Mesenchymal stem cell (in vitro differentiated cells and primary cell): ENCODE data around the gene PACC1. TPM values are rescaled to one million over a fixed set of nuclear protein-coding genes. Genes with fewer than 3 reads are reported as not detected.
A peak's percentile ranks its signal among the peaks of the same experiment; 100 is the strongest.

ENCODE experiments used
- DNase-seq: peaks from one replicate; pipeline ENCODE4 v3.0.0-alpha.2; 2013
- H2AFZ ChIP-seq: one replicate; pipeline ENCODE4 v1.6.1; 2013; ENCODE audit warnings: low read depth, mild to moderate bottlenecking, control low read depth, inconsistent platforms, low read length, moderate library complexity
- H2AK5ac ChIP-seq: 2 replicates; pipeline ENCODE4 v1.6.1; 2013; ENCODE audit warnings: low read length, moderate library complexity, mild to moderate bottlenecking, inconsistent platforms; ENCODE audit not compliant: severe bottlenecking
- H2BK120ac ChIP-seq: one replicate; pipeline ENCODE4 v1.6.1; 2013; ENCODE audit warnings: low read depth, mild to moderate bottlenecking, inconsistent platforms, low read length, moderate library complexity
- H2BK12ac ChIP-seq, 2 experiments: one replicate each; pipeline ENCODE4 v1.6.1; 2013; ENCODE audit warnings: inconsistent platforms in 2 of 2, low read length in 2 of 2, mild to moderate bottlenecking in 2 of 2, moderate library complexity in 2 of 2, control low read depth in 1 of 2
- H2BK15ac ChIP-seq: one replicate; pipeline ENCODE4 v1.6.1; 2013; ENCODE audit warnings: mild to moderate bottlenecking, low read depth, inconsistent platforms; ENCODE audit not compliant: poor library complexity, severe bottlenecking
- H2BK5ac ChIP-seq: 2 replicates; pipeline ENCODE4 v1.6.1; 2013; ENCODE audit warnings: low read depth, mild to moderate bottlenecking, low read length, control low read depth, inconsistent platforms; ENCODE audit not compliant: poor library complexity, severe bottlenecking
- H3K14ac ChIP-seq, 2 experiments: one replicate each; pipeline ENCODE4 v1.6.1; 2013; ENCODE audit warnings: inconsistent platforms in 2 of 2, low read length in 2 of 2, control low read depth in 1 of 2, mild to moderate bottlenecking in 1 of 2, moderate library complexity in 1 of 2
- H3K18ac ChIP-seq, 2 experiments: one replicate each; pipeline ENCODE4 v1.6.1; 2013; ENCODE audit warnings: inconsistent platforms in 2 of 2, low read length in 2 of 2, control low read depth in 1 of 2, low read depth in 1 of 2, mild to moderate bottlenecking in 1 of 2
- H3K23ac ChIP-seq, 2 experiments: one replicate each; pipeline ENCODE4 v1.6.1; 2013; ENCODE audit warnings: inconsistent platforms in 2 of 2, low read length in 2 of 2, mild to moderate bottlenecking in 2 of 2, moderate library complexity in 2 of 2, control low read depth in 1 of 2
- H3K27ac ChIP-seq: 2 replicates; pipeline ENCODE4 v1.5.1; 2013; ENCODE audit warnings: mild to moderate bottlenecking, moderate library complexity, low read length, control low read depth, inconsistent platforms; ENCODE audit not compliant: poor library complexity, severe bottlenecking
- H3K27me3 ChIP-seq, 2 experiments: 2 replicates each; pipeline versions ENCODE4 v1.6.1 to v1.7.0; 2013; ENCODE audit warnings: low read length in 2 of 2, mild to moderate bottlenecking in 2 of 2, moderate library complexity in 2 of 2, control low read depth in 1 of 2, inconsistent platforms in 1 of 2; ENCODE audit not compliant: control insufficient read depth in 1 of 2, insufficient read depth in 1 of 2
- H3K36me3 ChIP-seq, 2 experiments: 2 replicates each; pipeline versions ENCODE4 v1.6.1 to v1.7.0; 2013; ENCODE audit warnings: low read length in 2 of 2, control low read depth in 1 of 2, inconsistent platforms in 1 of 2, low read depth in 1 of 2, mild to moderate bottlenecking in 1 of 2; ENCODE audit not compliant: insufficient read depth in 2 of 2, control insufficient read depth in 1 of 2
- H3K4ac ChIP-seq, 2 experiments: one replicate each; pipeline ENCODE4 v1.6.1; 2013; ENCODE audit warnings: inconsistent platforms in 2 of 2, low read length in 2 of 2, mild to moderate bottlenecking in 2 of 2, moderate library complexity in 2 of 2, control low read depth in 1 of 2, low read depth in 1 of 2
- H3K4me1 ChIP-seq: 2 replicates; pipeline ENCODE4 v1.6.1; 2013; ENCODE audit warnings: low read depth, low read length, control low read depth; ENCODE audit not compliant: control insufficient read depth, insufficient read depth
- H3K4me2 ChIP-seq: 2 replicates; pipeline ENCODE4 v1.6.1; 2013; ENCODE audit warnings: low read length, mild to moderate bottlenecking, inconsistent platforms; ENCODE audit not compliant: poor library complexity, severe bottlenecking
- H3K4me3 ChIP-seq, 2 experiments: 2 replicates each; pipeline versions ENCODE4 v1.5.1 to v1.7.0; 2013; ENCODE audit warnings: low read length in 2 of 2, mild to moderate bottlenecking in 2 of 2, control low read depth in 1 of 2, low read depth in 1 of 2; ENCODE audit not compliant: insufficient read depth in 1 of 2
- H3K79me1 ChIP-seq: replicated peaks from 2 replicates; pipeline ENCODE4 v1.6.1; 2013; ENCODE audit warnings: mild to moderate bottlenecking, control low read depth, low read length, inconsistent platforms; ENCODE audit not compliant: poor library complexity, severe bottlenecking
- H3K9ac ChIP-seq: 2 replicates; pipeline ENCODE4 v1.7.0; 2013; ENCODE audit warnings: mild to moderate bottlenecking, low read length, moderate library complexity
- H3K9me3 ChIP-seq: 2 replicates; pipeline ENCODE4 v1.7.0; 2013; ENCODE audit warnings: mild to moderate bottlenecking, low read length; ENCODE audit not compliant: control insufficient read depth
- H4K8ac ChIP-seq: one replicate; pipeline ENCODE4 v1.6.1; 2013; ENCODE audit warnings: inconsistent platforms, mild to moderate bottlenecking, low read length, moderate library complexity
- H4K91ac ChIP-seq: one replicate; pipeline ENCODE4 v1.6.1; 2013; ENCODE audit warnings: mild to moderate bottlenecking, low read length, inconsistent platforms
- WGBS: methylation state at CpG from one replicate; pipeline ENCODE4 v1.1.7; 2013; ENCODE audit warnings: mixed read lengths; 5-methylcytosine and 5-hydroxymethylcytosine counted together
- polyA plus RNA-seq, 2 experiments: library from polyadenylated mRNA; stranded (reverse); fragments of 200-250 nt; gene quantifications; one replicate each; pipeline ENCODE4 v1.2.3, GENCODE V29; 2013

Gene PACC1
- 5.6 TPM for polyA plus RNA-seq (2013, experiment 1 of 2)
- 5.9 TPM for polyA plus RNA-seq (2013, experiment 2 of 2)

DNA sequence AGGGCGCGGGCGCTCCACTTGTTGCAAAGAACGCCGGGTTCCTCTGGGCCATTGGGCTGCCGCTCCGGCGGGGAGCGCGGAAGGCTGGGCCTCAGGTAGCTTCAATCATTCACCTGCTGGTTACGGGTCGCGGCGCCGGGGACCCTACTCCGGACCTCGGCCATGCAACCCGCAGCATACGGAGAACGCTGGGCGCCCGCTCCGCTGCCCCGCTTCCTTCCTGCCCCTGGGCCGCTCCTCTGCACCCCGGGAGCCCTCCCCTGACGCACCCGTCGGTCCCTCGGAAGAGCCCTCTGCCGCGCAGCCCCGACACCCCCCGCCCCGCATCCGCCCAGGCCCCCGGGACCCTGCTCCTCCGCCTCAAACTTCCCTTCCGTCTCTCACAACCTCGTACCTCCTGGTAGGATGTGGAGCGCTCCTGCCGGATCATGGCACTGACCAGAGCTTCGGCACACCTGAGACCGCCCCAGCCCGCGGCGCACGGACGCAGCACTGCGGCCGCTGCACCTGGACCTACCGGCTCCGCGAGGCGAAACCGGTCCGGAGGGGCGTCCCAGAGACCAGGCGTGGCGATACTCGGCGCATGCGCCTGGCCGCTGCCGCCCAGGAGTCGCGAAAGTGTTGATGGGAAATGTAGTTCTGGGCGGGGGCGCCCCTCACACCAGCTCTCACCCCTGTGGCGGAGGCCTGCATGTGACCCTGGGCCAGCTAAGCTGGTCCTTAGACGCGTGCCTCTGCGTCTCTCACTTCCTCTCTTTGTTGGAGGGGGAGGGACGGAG lies at the start of gene PACC1:
PACC1 (minus strand) TSS at position 559 of the 779 bp plus-strand sequence; CDS start at position 430, 129 bp downstream.
- DNase-seq: peak; percentile 92
- Histone ChIP-seq H3K27ac (no peak within 1 kb of the TSS), H3K23ac (peak within 1 kb of the TSS in 1 of 2 experiments; percentile 77), H3K36me3 (peaks cover 9 to 19% of the 10 kb centered on the region in 2 experiments), H3K18ac (peak within 1 kb of the TSS; percentile 58 to 82), H2AFZ (peak within 1 kb of the TSS; percentile 93), H4K8ac (peak within 1 kb of the TSS; percentile 33), H3K27me3 (no peaks in the 10 kb centered on the region), H3K4me1 (peaks cover 7% of the 10 kb centered on the region), H2BK120ac (no peak within 1 kb of the TSS), H4K91ac (peak within 1 kb of the TSS; percentile 15), H2AK5ac (no peak within 1 kb of the TSS), H2BK5ac (no peak within 1 kb of the TSS), H3K4ac (peak within 1 kb of the TSS; percentile 63 to 66), H3K14ac (peak within 1 kb of the TSS in 1 of 2 experiments; percentile 53), H3K79me1 (peaks cover 25% of the 10 kb centered on the region), H3K4me3 (peak within 1 kb of the TSS; percentile 93 to 96), H3K4me2 (peak within 1 kb of the TSS; percentile 74), H2BK12ac (peak within 1 kb of the TSS in 1 of 2 experiments; percentile 37), H3K9ac (peak within 1 kb of the TSS; percentile 77), H3K9me3 (no peaks in the 10 kb centered on the region), H2BK15ac (no peak within 1 kb of the TSS)
- WGBS: under 1% methylated on average over 74 of the region's 74 CpGs

DNA sequence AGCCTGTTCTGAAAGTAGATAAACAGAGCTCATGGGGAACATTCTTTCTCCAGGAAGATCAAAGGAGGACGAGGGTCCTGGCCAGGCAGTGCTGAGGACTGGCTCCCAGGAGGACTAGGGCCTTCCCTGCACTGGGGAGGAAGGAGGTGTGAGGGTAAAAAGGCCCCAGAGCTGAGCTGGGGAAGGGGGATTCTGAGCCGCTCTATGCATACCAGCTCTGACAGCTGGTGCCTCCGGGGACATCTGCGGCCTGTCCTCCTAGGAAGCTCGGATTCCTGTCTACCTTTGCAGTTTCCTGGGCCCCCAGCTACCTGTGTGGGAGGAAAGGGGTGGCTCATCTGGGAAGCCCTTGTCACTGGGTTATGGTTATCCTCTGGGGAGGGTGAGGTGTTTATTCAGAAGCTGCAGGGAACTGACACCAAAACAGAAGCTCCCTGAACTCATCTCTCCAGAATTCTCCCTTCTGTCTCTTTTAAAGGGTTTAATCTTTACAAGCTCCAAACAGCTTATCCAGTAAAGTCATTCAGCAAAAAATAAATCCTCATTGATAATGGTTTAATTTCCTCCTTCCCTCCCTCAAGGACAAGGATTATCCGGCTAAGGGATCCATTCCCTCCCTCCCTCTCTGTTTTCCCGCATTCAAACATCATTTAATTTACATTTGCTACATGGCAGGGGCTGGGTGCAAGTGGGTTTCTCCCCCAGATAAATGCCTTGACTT lies 49.0 kb upstream of the PACC1 start:
- no peak overlapping the region for H2BK5ac ChIP-seq
- H3K79me1 ChIP-seq: no peaks in the 10 kb centered on the region
- H2BK12ac ChIP-seq: no peak overlapping the region
- peaks cover 3% of the 10 kb centered on the region for H3K9me3 ChIP-seq
- H3K18ac ChIP-seq: no peak overlapping the region
- no peaks in the 10 kb centered on the region for H3K4me1 ChIP-seq
- no peak overlapping the region for H2AK5ac ChIP-seq
- H3K14ac ChIP-seq: no peak overlapping the region
- H2BK15ac ChIP-seq: no peak overlapping the region
- H4K91ac ChIP-seq: no peak overlapping the region
- H2BK120ac ChIP-seq: no peak overlapping the region
- H2AFZ ChIP-seq: no peak overlapping the region
- H3K4me2 ChIP-seq: no peak overlapping the region
- no peak overlapping the region for H3K23ac ChIP-seq
- DNase-seq: no peak
- H4K8ac ChIP-seq: no peak overlapping the region
- H3K27me3 ChIP-seq: peaks cover 8 to 10% of the 10 kb centered on the region in 2 experiments
- WGBS: 69% methylated on average over 6 of the region's 7 CpGs
- no peak overlapping the region for H3K9ac ChIP-seq
- no peak overlapping the region for H3K27ac ChIP-seq
- no peaks in the 10 kb centered on the region for H3K36me3 ChIP-seq
- H3K4me3 ChIP-seq: no peak overlapping the region
- H3K4ac ChIP-seq: no peak overlapping the region

DNA sequence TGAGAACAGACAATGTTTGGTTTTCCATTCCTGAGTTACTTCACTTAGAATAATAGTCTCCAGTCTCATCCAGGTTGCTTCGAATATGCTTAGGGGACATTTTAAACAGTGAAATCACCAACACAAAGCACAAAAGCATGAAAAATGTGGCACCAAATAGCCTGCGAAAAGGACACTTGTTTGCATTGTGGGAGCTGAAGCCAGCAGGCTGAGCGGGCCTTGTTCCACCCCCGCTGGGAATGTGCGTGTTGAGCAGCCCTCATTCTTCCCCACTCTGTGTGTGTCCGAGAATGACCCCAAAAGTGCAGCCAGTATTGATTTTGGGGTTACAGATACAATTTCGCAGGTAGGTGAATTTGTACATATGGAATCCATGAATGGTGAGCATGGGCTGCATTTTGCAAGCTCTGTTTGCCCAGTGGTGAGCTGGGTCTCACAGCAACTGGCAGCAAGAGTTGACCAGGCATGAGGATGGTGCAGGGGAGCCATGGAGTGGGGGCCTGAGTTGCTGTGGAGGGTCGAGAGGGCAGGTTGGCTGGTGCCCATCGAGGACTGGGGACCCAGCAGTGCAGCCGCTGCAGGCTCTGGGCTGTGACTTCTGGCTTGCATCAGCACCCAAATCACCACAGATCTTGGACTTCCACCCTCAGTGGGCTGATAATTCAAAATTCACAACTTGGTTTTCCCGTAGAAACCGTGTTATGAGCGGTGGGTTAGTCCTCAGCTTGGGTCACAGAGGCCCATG lies 47.4 kb upstream of the PACC1 start:
- Histone ChIP-seq H4K91ac (no peak overlapping the region), H2BK12ac (no peak overlapping the region), H2BK15ac (no peak overlapping the region), H3K4me1 (no peaks in the 10 kb centered on the region), H3K4me2 (no peak overlapping the region), H2AK5ac (no peak overlapping the region), H3K27ac (no peak overlapping the region), H4K8ac (no peak overlapping the region), H3K23ac (no peak overlapping the region), H3K9ac (no peak overlapping the region), H3K18ac (no peak overlapping the region), H3K36me3 (no peaks in the 10 kb centered on the region), H3K9me3 (peaks cover 9% of the 10 kb centered on the region), H2AFZ (no peak overlapping the region), H3K27me3 (peaks cover 10 to 13% of the 10 kb centered on the region in 2 experiments), H3K14ac (no peak overlapping the region), H3K79me1 (no peaks in the 10 kb centered on the region), H3K4me3 (no peak overlapping the region), H2BK5ac (no peak overlapping the region), H2BK120ac (no peak overlapping the region), H3K4ac (no peak overlapping the region)
- no peak for DNase-seq
- WGBS: 78% methylated on average over 11 of the region's 13 CpGs
